Measurements from ENCODE around the gene UBE2D1.

Gene UBE2D1

DNA sequence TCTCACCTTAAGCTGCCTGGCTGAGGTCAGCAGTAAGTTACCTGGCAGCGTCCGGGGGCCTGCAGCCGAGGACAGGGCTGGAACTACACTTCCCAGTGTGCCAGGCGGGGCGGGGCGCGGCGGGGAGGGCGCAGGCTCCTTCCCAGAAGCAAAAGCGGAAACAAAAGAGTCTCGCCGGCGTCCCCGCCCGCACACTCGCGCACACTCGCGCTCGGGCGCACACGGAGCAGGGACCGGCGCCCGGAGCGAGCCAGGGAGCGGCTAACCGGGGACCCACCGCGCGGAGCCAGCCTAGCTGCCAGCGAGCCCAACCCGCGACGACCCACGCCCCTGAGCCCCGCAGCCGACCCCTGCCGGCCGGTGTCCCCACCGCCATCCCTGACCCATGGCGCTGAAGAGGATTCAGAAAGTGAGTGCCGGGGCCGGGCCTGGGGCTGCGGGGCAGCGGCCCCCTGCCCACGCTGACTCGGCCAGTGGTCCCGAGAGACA lies at the start of gene UBE2D1:
UBE2D1 (plus strand) TSS at position 190 of the 489 bp plus-strand sequence; CDS start at position 386, 196 bp downstream.
- H3K4me3 ChIP-seq (ENCODE audit: low read length): peak within 1 kb of the TSS; percentile 77
- TF ChIP-seq, protein P1, sequence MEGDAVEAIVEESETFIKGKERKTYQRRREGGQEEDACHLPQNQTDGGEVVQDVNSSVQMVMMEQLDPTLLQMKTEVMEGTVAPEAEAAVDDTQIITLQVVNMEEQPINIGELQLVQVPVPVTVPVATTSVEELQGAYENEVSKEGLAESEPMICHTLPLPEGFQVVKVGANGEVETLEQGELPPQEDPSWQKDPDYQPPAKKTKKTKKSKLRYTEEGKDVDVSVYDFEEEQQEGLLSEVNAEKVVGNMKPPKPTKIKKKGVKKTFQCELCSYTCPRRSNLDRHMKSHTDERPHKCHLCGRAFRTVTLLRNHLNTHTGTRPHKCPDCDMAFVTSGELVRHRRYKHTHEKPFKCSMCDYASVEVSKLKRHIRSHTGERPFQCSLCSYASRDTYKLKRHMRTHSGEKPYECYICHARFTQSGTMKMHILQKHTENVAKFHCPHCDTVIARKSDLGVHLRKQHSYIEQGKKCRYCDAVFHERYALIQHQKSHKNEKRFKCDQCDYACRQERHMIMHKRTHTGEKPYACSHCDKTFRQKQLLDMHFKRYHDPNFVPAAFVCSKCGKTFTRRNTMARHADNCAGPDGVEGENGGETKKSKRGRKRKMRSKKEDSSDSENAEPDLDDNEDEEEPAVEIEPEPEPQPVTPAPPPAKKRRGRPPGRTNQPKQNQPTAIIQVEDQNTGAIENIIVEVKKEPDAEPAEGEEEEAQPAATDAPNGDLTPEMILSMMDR (IDR thresholded peaks at IDR 0.05; ENCODE audit: insufficient read depth, low read depth, low read length, missing control alignments): no peak
- DNase-seq (ENCODE audit: low read depth): peak; percentile 87

DNA sequence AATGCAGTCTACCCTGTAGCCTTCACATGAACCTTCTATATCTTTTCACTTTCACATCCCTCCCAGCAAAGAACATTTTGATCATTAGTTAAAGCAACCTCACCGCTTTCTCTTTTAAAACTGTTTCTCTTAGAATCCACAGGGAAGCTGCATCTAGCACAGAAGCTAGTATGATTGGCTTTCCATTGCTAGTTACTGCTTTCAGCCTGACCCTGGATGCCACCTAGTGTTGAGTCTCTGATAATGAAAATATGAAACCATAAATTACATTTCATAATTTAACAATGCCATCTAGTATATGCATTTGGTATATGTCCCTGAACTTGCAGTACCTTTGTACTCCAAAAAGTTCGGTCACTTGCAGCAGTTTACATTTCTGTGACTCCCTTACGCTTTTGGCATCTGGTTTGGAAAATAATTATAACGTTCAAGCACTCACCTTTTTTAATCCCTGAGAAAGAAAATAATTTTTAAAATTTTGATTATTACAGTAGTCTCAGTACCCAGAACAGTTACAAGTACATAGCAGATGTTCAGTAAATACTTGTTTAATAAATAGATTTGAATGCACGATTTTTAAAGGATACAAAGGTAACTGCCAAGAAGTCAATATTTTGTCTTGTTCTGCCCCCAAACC lies 43.1 kb upstream of the UBE2D1 start:
- no peak overlapping the region for H3K4me3 ChIP-seq (ENCODE audit: low read length)
- TF ChIP-seq, protein P1 (IDR thresholded peaks at IDR 0.05; ENCODE audit: insufficient read depth, low read depth, low read length, missing control alignments): peak; percentile 86
- peak; percentile 69 for DNase-seq (ENCODE audit: low read depth)

DNA sequence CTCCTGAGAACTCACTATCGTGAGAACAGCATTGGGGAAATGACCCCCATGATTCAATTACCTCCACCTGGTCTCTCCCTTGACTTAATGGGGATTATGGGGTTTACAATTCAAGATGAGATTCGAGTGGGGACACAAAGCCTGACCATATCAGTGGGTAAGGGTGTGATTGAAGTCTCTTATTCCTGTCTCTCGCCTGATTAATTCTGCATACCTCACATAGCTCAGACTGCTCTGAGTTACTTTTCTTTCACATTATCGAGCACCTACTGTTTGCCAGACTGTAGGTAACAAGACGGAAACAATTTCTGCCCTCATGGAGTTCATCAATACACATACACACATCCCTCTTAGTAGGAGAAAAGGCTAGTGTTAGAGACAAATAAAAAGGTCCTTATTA lies 40.8 kb upstream of the UBE2D1 start:
- DNase-seq (ENCODE audit: low read depth): no peak
- no peak overlapping the region for H3K4me3 ChIP-seq (ENCODE audit: low read length)
- TF ChIP-seq, protein P1 (IDR thresholded peaks at IDR 0.05; ENCODE audit: insufficient read depth, low read depth, low read length, missing control alignments): no peak

DNA sequence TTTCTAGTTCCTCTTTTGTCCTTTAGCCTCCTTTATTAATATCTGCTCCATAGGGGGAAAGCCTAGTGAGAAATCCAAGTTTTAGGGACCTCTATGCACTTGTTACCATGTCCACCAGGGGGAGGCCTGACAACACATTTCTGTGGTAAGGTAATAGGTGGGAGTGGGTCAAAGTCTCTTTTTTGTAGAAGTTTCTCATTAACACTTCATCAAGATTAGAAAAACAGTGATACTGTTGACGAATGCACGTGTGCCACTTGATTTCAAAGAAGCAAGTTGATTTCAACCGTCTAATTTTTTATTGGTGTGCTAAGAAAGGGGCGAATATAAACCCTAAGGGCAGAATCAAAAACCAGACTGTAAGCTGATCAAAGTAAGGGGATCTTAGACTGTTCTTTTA lies 35.2 kb upstream of the UBE2D1 start:
- H3K4me3 ChIP-seq (ENCODE audit: low read length): no peak overlapping the region
- peak; percentile 63 for DNase-seq (ENCODE audit: low read depth)
- TF ChIP-seq, protein P1 (IDR thresholded peaks at IDR 0.05; ENCODE audit: insufficient read depth, low read depth, low read length, missing control alignments): peak; percentile 89

DNA sequence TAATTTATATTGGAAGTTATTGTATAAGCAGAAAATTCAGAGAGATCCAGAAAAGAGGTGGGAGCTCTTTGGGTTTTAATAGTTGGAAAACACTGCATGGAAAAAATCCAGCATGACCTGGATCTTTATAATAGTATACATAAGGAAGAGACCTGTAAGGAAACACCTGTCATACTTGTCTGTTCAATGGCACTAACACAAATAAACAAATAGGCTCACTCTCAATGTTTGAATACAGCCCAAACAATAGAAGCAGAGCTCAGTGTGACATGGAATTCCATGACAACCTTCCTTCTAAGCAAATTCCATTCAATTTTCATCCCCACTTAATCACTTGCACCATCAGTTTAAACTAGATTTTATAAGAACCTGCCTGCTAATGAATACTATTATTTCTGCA lies 34.1 kb upstream of the UBE2D1 start:
- no peak overlapping the region for H3K4me3 ChIP-seq (ENCODE audit: low read length)
- TF ChIP-seq, protein P1 (IDR thresholded peaks at IDR 0.05; ENCODE audit: insufficient read depth, low read depth, low read length, missing control alignments): no peak
- no peak for DNase-seq (ENCODE audit: low read depth)

DNA sequence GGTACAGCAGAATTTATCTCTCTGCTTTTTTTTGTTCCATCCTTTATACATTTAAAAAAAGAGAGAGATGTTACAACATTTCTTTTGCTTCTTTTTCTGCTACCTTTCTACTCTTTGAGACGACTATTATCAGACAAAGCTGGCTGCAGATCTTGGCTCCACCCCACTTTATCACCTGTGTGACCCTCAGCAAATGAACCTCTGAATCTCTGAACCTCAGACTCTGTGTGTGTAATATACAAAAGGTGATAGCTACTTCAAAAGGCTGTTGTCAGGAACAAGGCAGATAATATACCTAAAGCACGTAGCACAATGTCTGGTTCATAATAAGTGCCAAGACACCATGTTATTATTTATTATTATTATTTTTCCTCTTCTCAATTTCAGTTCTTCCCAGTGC lies 32.6 kb upstream of the UBE2D1 start:
- H3K4me3 ChIP-seq (ENCODE audit: low read length): no peak overlapping the region
- TF ChIP-seq, protein P1 (IDR thresholded peaks at IDR 0.05; ENCODE audit: insufficient read depth, low read depth, low read length, missing control alignments): no peak
- DNase-seq (ENCODE audit: low read depth): no peak

DNA sequence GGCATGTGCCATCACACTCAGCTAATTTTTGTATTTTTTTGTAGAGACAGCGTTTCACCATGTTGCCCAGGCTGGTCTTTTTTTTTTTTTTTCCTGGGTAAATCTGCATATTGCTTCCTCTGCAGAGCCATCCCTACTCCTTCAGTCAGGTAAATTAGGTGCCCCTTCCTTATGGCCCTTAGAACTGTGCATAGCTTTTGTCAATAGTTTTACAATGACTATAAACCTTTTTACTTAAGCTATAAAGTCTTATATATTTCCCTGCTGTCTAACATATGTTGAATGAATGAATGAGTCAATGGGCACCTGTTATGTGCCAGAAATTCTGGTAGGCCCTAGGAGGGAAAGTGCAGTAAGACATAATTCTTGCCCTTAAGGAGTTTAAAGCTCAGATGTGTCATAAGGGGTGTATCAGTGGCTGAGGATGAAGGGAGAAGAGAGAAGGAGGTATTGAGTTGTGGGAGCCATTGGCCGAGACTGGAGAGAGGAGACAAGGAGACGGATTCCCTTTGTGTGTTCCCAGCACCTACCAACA lies 30.6 kb upstream of the UBE2D1 start:
- TF ChIP-seq, protein P1 (IDR thresholded peaks at IDR 0.05; ENCODE audit: insufficient read depth, low read depth, low read length, missing control alignments): no peak
- DNase-seq (ENCODE audit: low read depth): no peak
- no peak overlapping the region for H3K4me3 ChIP-seq (ENCODE audit: low read length)

All from epithelial cell of esophagus (primary cell).